ENCODE results near the gene HEBP1. TPM values are rescaled to one million over a fixed set of nuclear protein-coding genes. Genes with fewer than 3 reads are reported as not detected.

HEBP1 gene
- total RNA-seq, 1 donor from 2014 or later: 47.6 TPM

DNA sequence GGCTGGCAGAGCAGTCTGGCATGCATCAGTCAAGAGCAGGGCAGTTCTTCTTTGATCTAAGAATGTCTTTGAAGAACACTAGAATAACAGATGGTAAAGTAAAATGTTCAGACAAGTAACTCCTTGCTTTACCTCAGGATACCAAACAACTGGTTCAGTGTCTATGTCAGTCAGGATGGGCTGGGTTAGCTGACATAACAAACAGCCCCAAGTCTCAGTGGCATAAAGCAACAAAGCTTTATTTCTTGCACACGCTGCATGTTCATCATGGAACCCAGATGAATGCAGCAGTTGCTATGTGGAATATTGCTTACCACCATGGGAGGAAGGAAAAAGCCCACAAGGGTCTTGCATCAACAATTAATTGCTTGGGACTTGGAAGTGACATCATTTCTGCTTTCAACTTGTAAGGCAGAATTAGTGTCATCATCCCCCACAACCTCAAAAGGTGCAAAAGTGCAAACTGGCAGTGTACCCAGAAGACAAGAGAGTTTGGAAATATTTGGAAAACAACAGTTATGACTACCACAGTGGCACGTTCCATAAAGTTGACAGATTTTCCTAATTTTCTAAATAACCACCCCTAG is 69.3 kb downstream of the HEBP1 start:
- no peak for DNase-seq (ENCODE audit: extremely low spot score in 2 of 2)
- Histone ChIP-seq H3K27me3 (no peaks in the 10 kb centered on the region), H3K4me3 (no peak overlapping the region), H3K36me3 (no peaks in the 10 kb centered on the region), H3K9me3 (no peaks in the 10 kb centered on the region), H3K4me1 (no peaks in the 10 kb centered on the region), H3K27ac (no peak overlapping the region)
- TF ChIP-seq POLR2A (IDR thresholded peaks at IDR 0.05) (no peak), POLR2AphosphoS5 (IDR thresholded peaks at IDR 0.05; ENCODE audit: insufficient read depth in 1 of 2, low read depth in 1 of 2) (no peak)
- TF ChIP-seq, protein P1, sequence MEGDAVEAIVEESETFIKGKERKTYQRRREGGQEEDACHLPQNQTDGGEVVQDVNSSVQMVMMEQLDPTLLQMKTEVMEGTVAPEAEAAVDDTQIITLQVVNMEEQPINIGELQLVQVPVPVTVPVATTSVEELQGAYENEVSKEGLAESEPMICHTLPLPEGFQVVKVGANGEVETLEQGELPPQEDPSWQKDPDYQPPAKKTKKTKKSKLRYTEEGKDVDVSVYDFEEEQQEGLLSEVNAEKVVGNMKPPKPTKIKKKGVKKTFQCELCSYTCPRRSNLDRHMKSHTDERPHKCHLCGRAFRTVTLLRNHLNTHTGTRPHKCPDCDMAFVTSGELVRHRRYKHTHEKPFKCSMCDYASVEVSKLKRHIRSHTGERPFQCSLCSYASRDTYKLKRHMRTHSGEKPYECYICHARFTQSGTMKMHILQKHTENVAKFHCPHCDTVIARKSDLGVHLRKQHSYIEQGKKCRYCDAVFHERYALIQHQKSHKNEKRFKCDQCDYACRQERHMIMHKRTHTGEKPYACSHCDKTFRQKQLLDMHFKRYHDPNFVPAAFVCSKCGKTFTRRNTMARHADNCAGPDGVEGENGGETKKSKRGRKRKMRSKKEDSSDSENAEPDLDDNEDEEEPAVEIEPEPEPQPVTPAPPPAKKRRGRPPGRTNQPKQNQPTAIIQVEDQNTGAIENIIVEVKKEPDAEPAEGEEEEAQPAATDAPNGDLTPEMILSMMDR (IDR thresholded peaks at IDR 0.05): no peak
- intact Hi-C loops (cut with DNase I): no loop called here

DNA sequence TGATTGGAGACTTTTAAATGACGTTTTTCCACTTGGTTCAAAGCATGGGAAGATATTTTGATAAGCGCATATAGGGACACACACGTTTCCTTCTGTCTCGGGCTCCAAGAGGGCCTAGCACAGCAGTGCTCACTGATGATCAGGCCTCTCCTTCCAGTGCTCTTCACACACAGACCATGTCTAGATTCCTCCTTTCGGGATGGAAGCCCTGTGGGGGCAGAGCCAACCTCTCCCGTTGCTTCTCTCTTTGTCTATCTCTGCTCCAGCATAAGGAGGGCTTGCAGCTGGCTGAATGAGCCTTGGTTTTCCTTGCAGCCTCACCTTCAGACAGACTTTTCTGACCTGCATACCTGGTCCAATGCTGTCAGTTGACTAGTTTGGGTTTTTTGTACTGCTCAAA is 70.4 kb downstream of the HEBP1 start:
- Histone ChIP-seq H3K4me1 (no peaks in the 10 kb centered on the region), H3K27me3 (no peaks in the 10 kb centered on the region), H3K9me3 (no peaks in the 10 kb centered on the region), H3K27ac (no peak overlapping the region), H3K36me3 (no peaks in the 10 kb centered on the region), H3K4me3 (no peak overlapping the region)
- TF ChIP-seq, protein P1 (IDR thresholded peaks at IDR 0.05): no peak
- TF ChIP-seq POLR2AphosphoS5 (IDR thresholded peaks at IDR 0.05; ENCODE audit: insufficient read depth in 1 of 2, low read depth in 1 of 2): no peak
- intact Hi-C loops (cut with DNase I): no loop called here
- no peak for DNase-seq (ENCODE audit: extremely low spot score in 2 of 2)

DNA sequence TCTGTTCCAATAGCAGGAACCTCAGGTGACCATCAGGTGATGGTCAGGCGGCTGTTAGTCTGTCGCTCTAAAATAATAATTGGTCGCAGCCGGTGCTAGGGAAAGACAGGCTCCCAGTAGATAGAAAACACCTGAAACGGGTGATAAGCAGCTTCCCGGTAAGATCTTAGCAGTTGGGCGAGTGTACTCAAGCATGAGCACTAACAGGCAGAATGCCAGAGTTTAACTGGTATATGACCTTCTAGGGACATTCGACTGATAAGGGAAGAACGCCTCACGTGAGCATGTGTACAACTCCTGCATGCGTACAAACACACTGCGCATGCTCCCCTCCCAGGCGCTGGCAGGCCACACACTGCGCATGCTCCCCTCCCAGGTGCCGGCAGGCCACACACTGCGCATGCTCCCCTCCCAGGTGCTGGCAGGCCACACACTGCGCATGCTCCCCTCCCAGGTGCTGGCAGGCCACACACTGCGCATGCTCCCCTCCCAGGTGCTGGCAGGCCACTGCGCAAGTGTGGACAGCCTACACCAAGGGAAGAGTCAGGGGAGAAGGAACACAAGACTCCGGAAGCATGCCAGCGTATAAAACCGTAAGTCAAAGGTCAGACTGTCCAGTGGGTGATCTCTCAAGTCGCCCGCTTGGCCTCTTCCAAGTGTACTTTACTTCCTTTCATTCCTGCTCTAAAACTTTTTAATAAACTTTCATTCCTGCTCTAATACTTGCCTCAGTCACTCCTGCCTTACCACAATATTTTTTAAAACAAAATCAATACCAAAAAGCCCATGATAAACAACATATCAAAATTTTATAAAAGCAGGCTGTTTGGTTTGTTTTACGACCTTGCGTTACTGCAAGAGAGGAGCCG is 72.6 kb downstream of the HEBP1 start:
- Histone ChIP-seq H3K27me3 (no peaks in the 10 kb centered on the region), H3K4me3 (peak overlapping the region in 1 of 2 donors; percentile 25), H3K27ac (no peak overlapping the region), H3K36me3 (no peaks in the 10 kb centered on the region), H3K4me1 (no peaks in the 10 kb centered on the region), H3K9me3 (no peaks in the 10 kb centered on the region)
- TF ChIP-seq, protein P1 (IDR thresholded peaks at IDR 0.05): no peak
- TF ChIP-seq POLR2AphosphoS5 (IDR thresholded peaks at IDR 0.05; ENCODE audit: insufficient read depth in 1 of 2, low read depth in 1 of 2) (no peak), POLR2A (IDR thresholded peaks at IDR 0.05) (no peak)
- DNase-seq (ENCODE audit: extremely low spot score in 2 of 2): no peak
- intact Hi-C loops (cut with DNase I): no loop called here

GRCh38 chr12:12926571-12927071 is 73.4 kb downstream of the HEBP1 start:
- intact Hi-C loops (cut with DNase I): no loop called here
- no peak for DNase-seq (ENCODE audit: extremely low spot score in 2 of 2)
- Histone ChIP-seq H3K4me1 (peaks cover 2% of the 10 kb centered on the region), H3K9me3 (no peaks in the 10 kb centered on the region), H3K4me3 (no peak overlapping the region), H3K36me3 (no peaks in the 10 kb centered on the region), H3K27ac (no peak overlapping the region), H3K27me3 (no peaks in the 10 kb centered on the region)
- TF ChIP-seq, protein P1 (IDR thresholded peaks at IDR 0.05): no peak
- TF ChIP-seq POLR2AphosphoS5 (IDR thresholded peaks at IDR 0.05; ENCODE audit: insufficient read depth in 1 of 2, low read depth in 1 of 2) (no peak), POLR2A (IDR thresholded peaks at IDR 0.05) (no peak)

- Histone ChIP-seq H3K9me3 (no peaks in the 10 kb centered on the region), H3K4me1 (peaks cover 4% of the 10 kb centered on the region), H3K36me3 (no peaks in the 10 kb centered on the region), H3K27ac (no peak overlapping the region), H3K27me3 (no peaks in the 10 kb centered on the region), H3K4me3 (no peak overlapping the region)
- TF ChIP-seq POLR2AphosphoS5 (IDR thresholded peaks at IDR 0.05; ENCODE audit: insufficient read depth in 1 of 2, low read depth in 1 of 2) (no peak), POLR2A (IDR thresholded peaks at IDR 0.05) (no peak)
- TF ChIP-seq, protein P1 (IDR thresholded peaks at IDR 0.05): no peak
- intact Hi-C loops (cut with DNase I): no loop called here
- no peak for DNase-seq (ENCODE audit: extremely low spot score in 2 of 2)
Observed at GRCh38 chr12:12925388-12925787, 74.7 kb downstream of the HEBP1 start.

Data from vagina (tissue), 2 donors.